BE2C (cell line): ENCODE results near the gene VTCN1.

Source experiments
- DNase-seq: peaks from one replicate; pipeline ENCODE4 v3.0.0-alpha.2; 2020
- H3K27me3 ChIP-seq: fragments of 250-450 bp; sonication (Bioruptor Pico); 2 replicates; pipeline ENCODE4 v1.5.1; 2020; ENCODE audit warnings: mild to moderate bottlenecking
- H3K36me3 ChIP-seq: fragments of 250-450 bp; sonication (Bioruptor Pico); 2 replicates; pipeline ENCODE4 v1.5.1; 2020; ENCODE audit warnings: mild to moderate bottlenecking
- H3K4me1 ChIP-seq: fragments of 250-450 bp; sonication (Bioruptor Pico); 2 replicates; pipeline ENCODE4 v1.5.1; 2020
- H3K4me3 ChIP-seq: 2 replicates; pipeline ENCODE4 v1.5.1; 2011; ENCODE audit warnings: low read depth, low read length
- H3K9me3 ChIP-seq: fragments of 250-450 bp; sonication (Bioruptor Pico); 2 replicates; pipeline ENCODE4 v1.5.1; 2020
- CTCF ChIP-seq: IDR thresholded peaks from 2 replicates; pipeline ENCODE4 v1.5.1; 2012; ENCODE audit warnings: mild to moderate bottlenecking, low read depth, low read length

Gene VTCN1

GRCh38 chr1:117183112-117183511 lies 27.6 kb downstream of the VTCN1 start:
- Histone ChIP-seq H3K4me1 (no peaks in the 10 kb centered on the region; the same call in 1 of the 2 replicates), H3K9me3 (no peaks in the 10 kb centered on the region), H3K4me3 (no peak overlapping the region), H3K36me3 (no peaks in the 10 kb centered on the region), H3K27me3 (no peaks in the 10 kb centered on the region)
- DNase-seq = no peak
- TF ChIP-seq CTCF = no peak

DNA sequence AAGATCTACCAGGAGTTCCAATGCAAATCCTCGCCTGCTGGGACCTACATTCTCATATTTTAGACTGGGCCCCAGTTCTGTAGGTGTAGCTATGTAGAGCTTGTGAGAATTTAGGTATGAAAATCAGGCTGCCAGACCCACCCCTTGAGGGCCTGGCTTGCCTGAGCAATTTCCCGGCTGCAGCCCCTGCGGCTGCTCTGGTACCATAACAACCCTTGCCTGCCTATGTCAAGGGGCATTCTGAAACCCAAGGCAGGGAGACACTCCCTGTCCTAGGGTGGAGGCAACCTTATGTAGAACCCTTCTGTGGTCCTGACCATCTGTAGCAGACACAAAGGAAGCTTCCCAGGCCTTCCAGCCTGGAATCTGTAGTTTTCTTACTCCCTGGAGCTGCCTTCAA lies 28.4 kb downstream of the VTCN1 start:
- Histone ChIP-seq H3K4me3 (no peak overlapping the region), H3K4me1 (no peaks in the 10 kb centered on the region; the same call in 1 of the 2 replicates), H3K36me3 (no peaks in the 10 kb centered on the region), H3K9me3 (no peaks in the 10 kb centered on the region), H3K27me3 (no peaks in the 10 kb centered on the region)
- TF ChIP-seq CTCF = no peak
- DNase-seq = no peak

- H3K4me1 ChIP-seq = no peaks in the 10 kb centered on the region; the same call in 1 of the 2 replicates
- no peak for DNase-seq
Observed at GRCh38 chr1:117181630-117182041, 29.1 kb downstream of the VTCN1 start.

GRCh38 chr1:117180147-117180967 lies 30.4 kb downstream of the VTCN1 start:
- no peak for TF ChIP-seq CTCF
- Histone ChIP-seq H3K36me3 (no peaks in the 10 kb centered on the region), H3K4me1 (no peaks in the 10 kb centered on the region; the same call in 1 of the 2 replicates), H3K9me3 (no peaks in the 10 kb centered on the region), H3K4me3 (no peak overlapping the region), H3K27me3 (no peaks in the 10 kb centered on the region)
- DNase-seq = no peak

More at GRCh38 chr1:117181630-117182041, 29.1 kb downstream of the VTCN1 start:
- TF ChIP-seq CTCF = no peak
- no peaks in the 10 kb centered on the region for H3K27me3 ChIP-seq
- H3K36me3 ChIP-seq = no peaks in the 10 kb centered on the region
- H3K9me3 ChIP-seq = no peaks in the 10 kb centered on the region
- H3K4me3 ChIP-seq = no peak overlapping the region

DNA sequence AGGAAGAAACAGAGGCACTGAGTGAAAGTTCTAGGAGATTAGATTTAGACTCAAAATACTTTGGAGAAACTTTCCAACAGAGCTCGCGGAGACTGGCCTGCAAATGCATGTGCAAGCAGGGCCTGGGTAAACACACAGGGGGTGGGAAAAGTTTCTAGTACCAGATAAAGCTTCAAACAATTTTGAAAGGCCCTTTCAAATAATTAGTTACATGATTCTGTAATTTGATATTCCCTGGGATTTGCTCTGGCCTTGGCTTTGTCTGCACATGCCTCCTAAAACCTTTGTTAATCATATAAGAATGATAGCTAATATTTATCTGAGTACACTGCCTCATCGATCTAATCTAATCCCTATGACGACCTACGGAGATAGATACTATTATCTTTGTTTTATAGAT lies 31.3 kb downstream of the VTCN1 start:
- Histone ChIP-seq H3K9me3 (no peaks in the 10 kb centered on the region), H3K27me3 (no peaks in the 10 kb centered on the region), H3K4me3 (no peak overlapping the region), H3K36me3 (no peaks in the 10 kb centered on the region), H3K4me1 (no peaks in the 10 kb centered on the region; the same call in 1 of the 2 replicates)
- DNase-seq = peak; percentile 11
- no peak for TF ChIP-seq CTCF

GRCh38 chr1:117178756-117179155 lies 32.0 kb downstream of the VTCN1 start:
- TF ChIP-seq CTCF = no peak
- no peak for DNase-seq
- H3K27me3 ChIP-seq = no peaks in the 10 kb centered on the region
- no peaks in the 10 kb centered on the region; the same call in 1 of the 2 replicates for H3K4me1 ChIP-seq
- no peaks in the 10 kb centered on the region for H3K36me3 ChIP-seq
- H3K4me3 ChIP-seq = no peak overlapping the region
- no peaks in the 10 kb centered on the region for H3K9me3 ChIP-seq
